ENCODE data around the gene PSORS1C2. TPM values are rescaled to one million over a fixed set of nuclear protein-coding genes. Genes with fewer than 3 reads are reported as not detected.

Gene PSORS1C2
- total and polyA plus RNA-seq, 2 donors (not counting 3 experiments of a cell fraction or from before 2014, with no cell fraction given), result not detected

GRCh38 chr6:31131595-31131994, 7.3 kb downstream of the PSORS1C2 start:
- BruUV-seq (replicated peaks), result no TSS peak
- no peak overlapping the region for H3K27ac ChIP-seq (ENCODE audit: insufficient read depth, low read depth, low read length)
- H3K9ac ChIP-seq (replicated peaks; ENCODE audit: extremely low read depth, insufficient read depth, low read length), result no peak overlapping the region
- TF ChIP-seq EZH2 (IDR thresholded peaks at IDR 0.05; ENCODE audit: borderline replicate concordance, low read depth, low read length, severe bottlenecking), result no peak
- TF ChIP-seq GATA2 (IDR thresholded peaks at IDR 0.05; ENCODE audit: insufficient read depth, insufficient read length, low read depth, low read length), result no peak
- no peaks in the 10 kb centered on the region for H3K4me1 ChIP-seq (ENCODE audit: control insufficient read depth, extremely low read depth, insufficient read depth, low read length)
- FAIRE-seq (no peak), DNase-seq (ENCODE audit: low read depth, low spot score) (no peak)
- H3K9me1 ChIP-seq (replicated peaks; ENCODE audit: control insufficient read depth, extremely low read depth, insufficient read depth, low read length), result no peaks in the 10 kb centered on the region
- H2AFZ ChIP-seq (ENCODE audit: low read depth, low read length), result no peak overlapping the region
- no peak overlapping the region for H3K4me2 ChIP-seq (ENCODE audit: insufficient read depth, low read length)
- no peaks in the 10 kb centered on the region for H3K9me3 ChIP-seq (replicated peaks; ENCODE audit: control insufficient read depth, insufficient read depth, low read length)
- H3K27me3 ChIP-seq (ENCODE audit: control insufficient read depth in 2 of 2, insufficient read depth in 2 of 2, low read length in 2 of 2), result peaks cover 3 to 6% of the 10 kb centered on the region in 2 experiments
- H3K4me3 ChIP-seq (replicated peaks in 1 of 3; ENCODE audit: insufficient read depth in 1 of 3, low read depth in 1 of 3, low read length in 3 of 3), result no peak overlapping the region
- no peaks in the 10 kb centered on the region for H4K20me1 ChIP-seq (replicated peaks; ENCODE audit: control insufficient read depth, extremely low read depth, insufficient read depth, low read length)
- dilution Hi-C loops (cut with MboI; ENCODE audit: extremely low pct_ligation_motif_present, low sequenced_read_pairs), result no loop called here
- H3K36me3 ChIP-seq (ENCODE audit: control insufficient read depth in 2 of 2, extremely low read depth in 1 of 2, insufficient read depth in 2 of 2, low read length in 2 of 2), result no peaks in the 10 kb centered on the region
- intact Hi-C loops (cut with micrococcal nuclease), result no loop called here
- CTCF ChIA-PET, result interaction anchor here (1.0 to 10.6 kb wide), 7 partner anchors 11 to 216 kb away, joined by 4 to 71 read pairs (median 4); partner anchors contain the start of gene PSORS1C1
- H3K79me2 ChIP-seq (ENCODE audit: control insufficient read depth, insufficient read depth, low read length), result no peaks in the 10 kb centered on the region
- POLR2A ChIA-PET, result no interaction called here

GRCh38 chr6:31130751-31131150, 8.1 kb downstream of the PSORS1C2 start:
- no TSS peak for BruUV-seq (replicated peaks)
- no peaks in the 10 kb centered on the region for H3K9me3 ChIP-seq (replicated peaks; ENCODE audit: control insufficient read depth, insufficient read depth, low read length)
- no peak for TF ChIP-seq MAX (IDR thresholded peaks at IDR 0.05; ENCODE audit: insufficient read depth, insufficient read length)
- TF ChIP-seq JUN (IDR thresholded peaks at IDR 0.05; ENCODE audit: borderline replicate concordance, insufficient read depth, insufficient read length, low read depth), result no peak
- no peak for TF ChIP-seq FOS (IDR thresholded peaks at IDR 0.05; ENCODE audit: borderline replicate concordance, insufficient read depth, low read length)
- no peak for TF ChIP-seq MYC (IDR thresholded peaks at IDR 0.05; ENCODE audit: low read depth, low read length)
- no peak for TF ChIP-seq POLR2AphosphoS5 (IDR thresholded peaks at IDR 0.05; ENCODE audit: insufficient read depth, low read depth, low read length)
- no peak for TF ChIP-seq EZH2 (IDR thresholded peaks at IDR 0.05; ENCODE audit: borderline replicate concordance, low read depth, low read length, severe bottlenecking)
- dilution Hi-C loops (cut with MboI; ENCODE audit: extremely low pct_ligation_motif_present, low sequenced_read_pairs) (no loop called here), intact Hi-C loops (cut with micrococcal nuclease) (no loop called here)
- no peak overlapping the region for H3K27ac ChIP-seq (ENCODE audit: insufficient read depth, low read depth, low read length)
- FAIRE-seq (no peak), DNase-seq (ENCODE audit: low read depth, low spot score) (no peak)
- CTCF ChIA-PET, result interaction anchor here (1.2 to 10.6 kb wide), 8 partner anchors 12 to 236 kb away, joined by 3 to 71 read pairs (median 16); partner anchors contain the start of gene PSORS1C1
- H3K4me2 ChIP-seq (ENCODE audit: insufficient read depth, low read length), result no peak overlapping the region
- H3K27me3 ChIP-seq (ENCODE audit: control insufficient read depth in 2 of 2, insufficient read depth in 2 of 2, low read length in 2 of 2), result peaks cover 3 to 6% of the 10 kb centered on the region in 2 experiments
- H3K9me1 ChIP-seq (replicated peaks; ENCODE audit: control insufficient read depth, extremely low read depth, insufficient read depth, low read length), result no peaks in the 10 kb centered on the region
- no peaks in the 10 kb centered on the region for H3K36me3 ChIP-seq (ENCODE audit: control insufficient read depth in 2 of 2, extremely low read depth in 1 of 2, insufficient read depth in 2 of 2, low read length in 2 of 2)
- H2AFZ ChIP-seq (ENCODE audit: low read depth, low read length), result no peak overlapping the region
- no peaks in the 10 kb centered on the region for H4K20me1 ChIP-seq (replicated peaks; ENCODE audit: control insufficient read depth, extremely low read depth, insufficient read depth, low read length)
- no peak overlapping the region for H3K4me3 ChIP-seq (replicated peaks in 1 of 3; ENCODE audit: insufficient read depth in 1 of 3, low read depth in 1 of 3, low read length in 3 of 3)
- POLR2A ChIA-PET, result no interaction called here
- H3K9ac ChIP-seq (replicated peaks; ENCODE audit: extremely low read depth, insufficient read depth, low read length), result no peak overlapping the region
- H3K79me2 ChIP-seq (ENCODE audit: control insufficient read depth, insufficient read depth, low read length), result no peaks in the 10 kb centered on the region
- H3K4me1 ChIP-seq (ENCODE audit: control insufficient read depth, extremely low read depth, insufficient read depth, low read length), result no peaks in the 10 kb centered on the region
